Muscle of leg (tissue), 16 donors: ENCODE results near the gene TP53TG3B. TPM values are rescaled to one million over a fixed set of nuclear protein-coding genes. Genes with fewer than 3 reads are reported as not detected.
"Not testable (repeated sequence)": the region's sequence is repeated elsewhere in the genome, so short reads cannot be mapped to it uniquely, and the experiment has no call there.

Experiments used
- DNase-seq: peaks from one replicate; pipeline ENCODE4 v3.0.0; 2013
- H3K27ac ChIP-seq: one replicate; pipeline ENCODE4 v1.5.1; 2013; ENCODE audit warnings: mild to moderate bottlenecking, low read length, control low read depth
- H3K27me3 ChIP-seq: one replicate; pipeline ENCODE4 v1.6.1; 2013; ENCODE audit warnings: low read length; ENCODE audit not compliant: control insufficient read depth, insufficient read depth
- H3K36me3 ChIP-seq: one replicate; pipeline ENCODE4 v1.6.1; 2013; ENCODE audit warnings: low read length; ENCODE audit not compliant: control insufficient read depth, insufficient read depth
- H3K4me1 ChIP-seq: one replicate; pipeline ENCODE4 v1.6.1; 2013; ENCODE audit warnings: low read length; ENCODE audit not compliant: control insufficient read depth, insufficient read depth
- H3K4me3 ChIP-seq: one replicate; pipeline ENCODE4 v1.5.1; 2013; ENCODE audit warnings: low read length, control low read depth
- H3K9me3 ChIP-seq: replicated peaks from 2 replicates; pipeline ENCODE4 v1.6.1; 2013; ENCODE audit warnings: low read depth, low read length; ENCODE audit not compliant: control insufficient read depth
- WGBS: methylation state at CpG from one replicate; pipeline ENCODE4 v1.1.5; 2013; ENCODE audit warnings: missing lambda C conversion rate; ENCODE audit not compliant: insufficient coverage; 5-methylcytosine and 5-hydroxymethylcytosine counted together
- long read RNA-seq, 11 donors: transcript quantifications; one replicate each; lab custom pipeline, GENCODE V29; 2026
- polyA plus RNA-seq, 8 donors: library from polyadenylated mRNA; unstranded; fragments of 120-200 nt; gene quantifications; one replicate each; pipeline versions ENCODE4 v1.2.1 to v1.2.3, GENCODE V29; 2013; ENCODE audit warnings: inconsistent platforms in 1 of 8, low replicate concordance in 1 of 8; ENCODE audit not compliant: insufficient read length in 8 of 8, insufficient read depth in 1 of 8
- total RNA-seq: library from RNA; stranded (reverse); fragments of 120-200 nt; gene quantifications from one replicate; pipeline ENCODE4 v1.2.4, GENCODE V29; 2013

The TP53TG3B gene
- total RNA-seq (not detected), polyA plus RNA-seq (not detected)
- long read RNA-seq, donor 1 = 0 reads
- long read RNA-seq, donor 2 = 0 reads
- long read RNA-seq, donor 3 = 0 reads
- long read RNA-seq, donor 4 = 0 reads
- long read RNA-seq, donor 5 = 0 reads
- long read RNA-seq, donor 6 = 0 reads
- long read RNA-seq, donor 7 = 0 reads
- long read RNA-seq, donor 8 = 0 reads
- long read RNA-seq, donor 9 = 0 reads
- long read RNA-seq, donor 10 = 0 reads
- long read RNA-seq, donor 11 = 0 reads

GRCh38 chr16:33360541-33360940, at the start of gene TP53TG3B:
TSS of gene TP53TG3B (plus strand) at chr16:33360841. CDS start at chr16:33360909, 68 bp downstream.
- no CpG with 5 or more reads among the region's 25 CpGs for WGBS
- H3K27me3 ChIP-seq, H3K36me3 ChIP-seq, H3K9me3 ChIP-seq, H3K4me3 ChIP-seq, DNase-seq, H3K27ac ChIP-seq, H3K4me1 ChIP-seq: not testable (repeated sequence)

- not testable (repeated sequence) for H3K4me3 ChIP-seq, H3K4me1 ChIP-seq, H3K27me3 ChIP-seq, H3K36me3 ChIP-seq, H3K27ac ChIP-seq
- 62% methylated on average over 3 of the region's 4 CpGs for whole genome bisulfite sequencing
- peaks cover 13% of the 10 kb centered on the region for H3K9me3 ChIP-seq
- peak; percentile 1 for DNase-seq
Measured at GRCh38 chr16:33336226-33337012, 24.2 kb upstream of the TP53TG3B start.

- not testable (repeated sequence) for H3K4me1 ChIP-seq, H3K4me3 ChIP-seq, H3K27me3 ChIP-seq, DNase-seq, H3K27ac ChIP-seq, H3K36me3 ChIP-seq
- WGBS = 72% methylated on average over 5 of the region's 5 CpGs
- peaks cover 13% of the 10 kb centered on the region for H3K9me3 ChIP-seq
Measured at GRCh38 chr16:33337627-33338542, 22.8 kb upstream of the TP53TG3B start.

- H3K36me3 ChIP-seq, H3K4me3 ChIP-seq, DNase-seq, H3K27me3 ChIP-seq, H3K27ac ChIP-seq, H3K4me1 ChIP-seq: not testable (repeated sequence)
- peaks cover 13% of the 10 kb centered on the region for H3K9me3 ChIP-seq
- whole genome bisulfite sequencing = 81% methylated on average over 2 of the region's 2 CpGs
Measured at GRCh38 chr16:33338543-33338951, 22.1 kb upstream of the TP53TG3B start.

- WGBS = 80% methylated on average over 3 of the region's 4 CpGs
- H3K9me3 ChIP-seq = peaks cover 13% of the 10 kb centered on the region
Measured at GRCh38 chr16:33339093-33340061, 21.3 kb upstream of the TP53TG3B start.

More at GRCh38 chr16:33339093-33340061, 21.3 kb upstream of the TP53TG3B start:
- H3K27ac ChIP-seq, H3K4me3 ChIP-seq, H3K4me1 ChIP-seq, H3K27me3 ChIP-seq, H3K36me3 ChIP-seq: not testable (repeated sequence)
- DNase-seq = peak; percentile 1

Other genes with a start within 250 kb of the TP53TG3B start
- gene TP53TG3C, start 166.6 kb upstream of the TP53TG3B start, total RNA-seq = not detected
- gene TP53TG3C, start 166.6 kb upstream of the TP53TG3B start, polyA plus RNA-seq = under 1 TPM in 1 of 8 donors, not detected in 7; 0.28 TPM
- gene TP53TG3E, start 56.5 kb upstream of the TP53TG3B start, total RNA-seq = not detected
- under 1 TPM in 2 of 8 donors, not detected in 6; 0.10 to 0.19 TPM for gene TP53TG3E, start 56.5 kb upstream of the TP53TG3B start, polyA plus RNA-seq
- not detected for gene TP53TG3F, start 98.8 kb downstream of the TP53TG3B start, total RNA-seq
- gene TP53TG3F, start 98.8 kb downstream of the TP53TG3B start, polyA plus RNA-seq = not detected